Medulla oblongata (tissue), 1 donor: ENCODE data around the gene PCARE.
"Not testable (repeated sequence)": the region's sequence is repeated elsewhere in the genome, so short reads cannot be mapped to it uniquely, and the experiment has no call there.

ENCODE experiments used
- DNase-seq: peaks from one replicate; pipeline ENCODE4 v3.0.0-alpha.2; 2015; ENCODE audit errors: extremely low spot score

The PCARE gene

DNA sequence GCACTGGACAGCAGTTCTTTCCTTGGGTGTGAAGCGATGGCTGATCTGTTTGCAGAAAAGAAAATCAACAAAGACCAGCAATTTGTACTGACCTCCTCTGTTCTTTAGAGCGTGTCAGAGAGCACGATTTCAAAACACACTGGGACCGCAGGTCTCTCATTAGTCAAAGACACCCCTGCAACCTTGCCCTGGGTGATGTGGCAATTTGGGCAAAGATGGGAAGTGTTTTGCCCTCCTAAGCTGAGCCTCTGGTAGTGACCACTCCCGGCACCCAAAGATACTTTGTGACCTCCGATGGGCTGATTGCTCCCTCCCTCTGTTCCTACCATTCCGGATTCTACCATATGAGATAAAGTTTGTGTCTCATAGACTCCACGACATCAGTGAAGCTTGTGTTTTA, 22.6 kb upstream of the PCARE start:
- DNase-seq: no peak

DNA sequence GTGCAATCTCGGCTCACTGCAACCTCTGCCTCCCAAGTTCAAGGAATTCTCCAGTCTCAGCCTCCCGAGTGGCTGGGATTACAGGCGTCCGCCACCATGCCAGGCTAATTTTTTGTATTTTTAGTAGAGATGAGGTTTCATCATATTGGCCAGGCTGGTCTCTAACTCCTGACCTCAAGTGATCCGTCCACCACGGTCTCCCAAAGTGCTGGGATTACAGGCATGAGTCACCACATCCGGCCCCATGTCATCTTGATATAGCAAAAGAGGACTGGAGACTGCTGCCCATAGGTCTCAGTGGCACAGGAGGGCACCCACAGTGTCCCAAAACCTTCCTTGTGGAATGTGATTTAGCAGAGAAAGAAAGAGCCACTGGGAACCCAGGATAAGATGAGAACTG, 16.0 kb upstream of the PCARE start:
- DNase-seq: not testable (repeated sequence)

DNA sequence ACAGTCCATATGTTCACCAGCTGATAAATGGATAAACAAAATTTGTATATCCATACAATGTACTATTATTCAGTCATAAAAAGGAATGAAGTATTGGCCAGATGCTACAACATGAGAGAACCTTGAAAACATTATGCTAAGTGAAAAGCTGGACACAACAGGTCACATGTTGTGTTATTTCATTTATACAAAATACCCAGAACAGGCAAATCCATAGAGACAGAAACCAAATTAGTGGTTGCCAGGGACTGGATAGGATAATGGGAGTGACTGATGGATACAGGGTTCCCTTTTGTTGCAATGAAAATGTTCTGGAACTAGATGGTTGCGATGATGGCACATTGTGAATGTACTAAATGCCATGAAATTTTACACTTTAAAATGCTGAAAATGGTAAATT, 10.2 kb upstream of the PCARE start:
- no peak for DNase-seq

DNA sequence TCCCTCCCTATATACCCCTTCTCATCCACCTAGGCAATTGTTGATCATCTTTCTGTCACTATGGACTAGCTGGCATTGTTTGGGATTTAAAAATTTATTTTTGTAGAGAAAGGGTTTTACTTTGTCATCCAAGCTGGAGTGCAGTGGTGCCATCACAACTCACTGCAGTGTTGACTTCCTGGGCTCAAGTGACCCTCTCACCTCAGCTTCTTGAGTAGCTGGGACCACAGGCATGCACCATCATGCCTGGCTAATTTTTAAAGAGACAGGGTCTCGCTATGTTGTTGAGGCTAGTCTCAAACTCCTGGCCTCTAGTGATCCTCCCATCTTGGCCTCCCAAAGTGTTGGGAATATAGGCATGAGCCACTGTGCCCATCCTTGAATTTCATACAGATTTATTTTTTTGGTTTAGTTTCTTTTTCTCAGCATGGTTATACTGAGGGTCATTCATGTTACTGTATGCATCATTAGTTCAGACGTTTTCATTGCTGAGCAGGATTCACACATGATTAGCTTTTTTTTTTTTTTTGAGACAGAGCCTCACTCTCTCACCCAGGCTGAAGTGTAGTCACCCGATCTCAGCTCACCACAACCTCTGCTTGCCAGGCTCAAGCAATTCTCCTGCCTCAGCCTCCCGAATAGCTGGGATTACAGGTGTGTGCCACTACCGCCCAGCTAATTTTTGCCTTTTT, 8.6 kb upstream of the PCARE start:
- no peak for DNase-seq

DNA sequence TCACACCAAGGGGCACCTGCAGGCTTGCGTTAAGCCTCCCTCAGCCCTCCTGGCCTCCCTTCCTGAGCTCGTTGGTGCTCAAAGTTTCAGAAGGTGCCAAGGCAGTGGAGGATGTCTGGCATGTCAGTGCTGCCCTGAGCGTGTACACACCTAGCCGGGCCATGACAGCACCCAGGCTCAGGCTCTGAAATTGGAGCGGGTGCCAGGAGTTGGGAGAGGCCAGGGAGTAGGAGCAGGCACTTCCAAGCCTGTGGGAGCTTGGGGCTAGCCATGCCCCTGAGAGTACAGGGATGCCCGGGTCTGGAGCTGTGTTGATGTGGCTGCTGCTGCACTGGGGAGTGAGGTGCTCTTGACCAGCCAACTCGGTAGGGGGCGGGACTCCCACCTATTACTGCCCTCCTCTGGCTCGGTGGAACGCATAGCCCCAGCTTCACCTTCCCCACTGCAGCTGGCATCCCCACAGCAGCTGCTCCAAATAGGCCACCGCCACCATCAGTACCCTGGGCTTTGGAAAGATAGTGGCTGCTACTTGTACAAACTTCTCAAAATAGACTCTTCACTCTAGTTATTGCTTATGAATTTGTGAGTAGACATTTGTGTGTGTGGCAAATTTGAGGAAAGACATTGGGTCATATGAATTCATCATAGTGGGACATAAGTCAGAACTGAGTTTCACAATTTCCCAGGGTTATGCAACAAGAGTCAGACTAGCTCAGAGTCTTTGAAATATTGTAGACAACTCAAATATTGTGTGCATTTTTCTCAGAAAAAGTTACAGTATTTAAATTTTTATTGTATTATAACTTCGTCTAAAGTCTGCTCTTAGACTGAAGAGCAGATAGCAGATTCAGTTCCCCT, 6.8 kb upstream of the PCARE start:
- no peak for DNase-seq

DNA sequence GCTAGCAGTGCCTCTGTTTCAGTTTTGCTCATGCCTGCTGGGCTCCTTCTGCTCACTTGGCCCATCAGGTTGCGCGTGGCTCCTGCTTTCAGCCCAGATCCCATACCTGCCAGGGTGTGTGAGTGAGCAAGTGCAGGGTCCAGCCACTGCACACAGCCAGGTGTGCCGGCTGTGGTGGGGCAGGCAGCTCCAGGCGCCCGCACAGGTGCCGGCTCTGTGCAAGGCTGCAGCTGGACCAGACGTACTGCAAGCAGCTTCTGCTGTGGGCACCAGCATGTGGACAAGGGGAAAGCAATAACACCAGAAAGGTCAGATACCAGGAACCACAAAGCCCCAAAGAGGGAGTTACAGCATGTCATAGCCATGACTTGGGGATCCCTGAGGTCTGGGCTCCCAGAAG, 5.6 kb upstream of the PCARE start:
- no peak for DNase-seq

DNA sequence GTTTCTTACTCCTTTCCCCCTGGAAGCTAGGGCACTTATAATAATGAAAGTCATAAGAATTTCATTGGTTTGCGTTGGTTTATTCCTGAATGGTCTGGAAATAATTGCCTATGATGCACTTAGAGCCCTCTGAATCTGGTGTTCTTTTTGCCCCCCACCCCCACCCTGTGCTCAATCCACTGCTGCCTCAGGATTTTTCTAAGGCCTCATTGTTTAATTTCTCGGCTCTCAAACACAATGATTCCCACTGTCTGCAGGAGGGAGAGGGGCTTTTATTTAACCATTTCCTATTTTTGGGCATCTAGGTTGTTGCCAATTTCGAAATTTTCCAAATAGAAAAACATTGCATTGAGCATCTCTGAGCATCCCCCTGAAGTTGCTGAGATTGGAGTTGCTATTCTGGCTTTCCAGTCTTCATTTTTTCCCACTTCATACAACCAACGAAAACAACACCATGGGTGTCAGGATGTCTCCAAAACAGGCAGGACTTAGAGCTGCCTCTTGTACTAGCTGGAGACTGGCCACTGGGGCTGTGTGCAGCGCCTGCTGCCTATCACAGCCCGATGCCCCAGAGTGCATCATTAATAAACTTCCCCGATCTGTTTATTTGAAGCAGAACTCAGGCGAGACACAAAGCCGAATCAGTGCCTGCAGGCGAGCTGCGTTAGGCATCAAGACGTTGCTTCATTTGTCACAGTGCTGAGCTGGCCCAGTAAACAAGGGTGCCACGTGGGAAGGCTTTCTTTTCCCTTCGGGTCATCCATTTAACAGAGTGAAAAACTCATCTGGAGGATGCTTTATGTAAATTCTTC, 1.8 kb upstream of the PCARE start:
- DNase-seq: peak; percentile 92

DNA sequence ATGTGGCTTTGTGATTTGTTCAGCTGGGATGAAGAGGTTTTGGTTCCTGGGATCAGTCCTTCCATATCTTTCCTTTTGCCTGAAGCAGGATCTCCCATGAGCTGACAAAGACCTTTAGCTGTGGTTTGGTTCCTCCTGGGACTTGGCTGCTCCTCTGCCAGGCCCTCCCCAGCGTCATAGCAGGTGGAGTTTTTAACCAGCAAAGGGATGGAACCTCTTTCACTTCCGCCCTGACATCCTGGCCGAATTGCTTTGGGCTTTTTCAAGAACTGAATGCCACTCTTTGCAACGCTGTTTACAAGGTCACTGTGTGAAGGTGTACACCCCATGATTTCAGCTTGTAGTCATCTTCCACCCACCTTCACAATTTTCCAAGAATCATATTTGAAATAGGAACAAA, 390 bp downstream of the PCARE start:
- no peak for DNase-seq

DNA sequence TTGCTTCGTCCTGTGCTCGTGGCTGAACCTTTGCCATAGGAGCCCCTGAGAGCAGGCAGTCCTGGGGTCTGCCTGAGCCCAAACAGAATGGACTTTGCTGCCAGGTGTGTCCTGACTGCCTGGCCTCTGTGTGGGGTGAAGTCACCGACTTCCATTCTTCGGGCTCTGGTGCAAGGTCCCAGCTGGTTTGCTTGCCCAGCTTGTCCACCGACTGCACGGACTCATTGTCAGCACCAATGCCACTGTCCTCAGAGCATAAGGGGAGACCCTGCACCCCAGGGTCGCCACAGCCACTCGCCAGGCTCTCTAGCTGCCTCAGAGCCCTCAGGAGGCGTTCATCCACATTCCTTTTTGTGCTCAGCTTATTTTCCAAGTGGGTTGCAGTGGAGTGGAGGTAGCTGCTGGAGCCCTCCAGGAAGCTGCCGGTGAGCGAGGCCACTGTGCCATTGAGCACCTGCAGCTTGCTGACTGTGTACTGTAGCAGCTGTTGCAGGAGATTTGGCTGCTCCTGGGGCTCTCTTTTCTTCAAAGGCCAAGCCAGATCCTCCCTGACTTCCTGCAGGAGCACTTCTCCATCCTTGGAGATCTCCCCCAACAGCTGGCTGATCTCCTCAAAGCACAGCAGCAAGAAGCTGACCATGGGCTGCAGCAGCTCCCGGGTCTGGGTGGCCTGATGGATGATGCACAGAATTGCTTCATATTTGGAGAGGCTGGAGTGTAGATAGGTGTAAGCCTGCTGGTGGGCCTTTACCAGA, 1.2 kb downstream of the PCARE start:
- no peak for DNase-seq

DNA sequence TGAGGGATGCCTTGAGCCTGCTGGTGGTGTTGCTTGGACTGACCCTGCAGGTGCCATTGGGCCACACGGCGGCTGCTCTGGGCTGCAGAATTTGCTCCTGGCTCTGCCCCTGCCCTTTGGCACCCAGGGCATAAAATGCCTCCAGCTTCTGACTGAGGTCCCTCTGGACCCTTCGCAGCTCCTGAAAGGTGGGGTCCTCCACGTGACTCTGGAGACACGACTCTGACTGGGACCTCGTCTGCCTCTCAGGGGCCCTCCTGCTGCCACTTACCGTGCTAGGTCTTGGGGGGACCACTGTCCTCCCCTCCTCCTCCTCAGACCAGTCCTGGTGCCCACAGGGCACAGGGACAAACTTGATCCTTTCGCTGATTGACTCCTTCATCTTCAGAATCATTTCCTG, 2.1 kb downstream of the PCARE start:
- DNase-seq: no peak

DNA sequence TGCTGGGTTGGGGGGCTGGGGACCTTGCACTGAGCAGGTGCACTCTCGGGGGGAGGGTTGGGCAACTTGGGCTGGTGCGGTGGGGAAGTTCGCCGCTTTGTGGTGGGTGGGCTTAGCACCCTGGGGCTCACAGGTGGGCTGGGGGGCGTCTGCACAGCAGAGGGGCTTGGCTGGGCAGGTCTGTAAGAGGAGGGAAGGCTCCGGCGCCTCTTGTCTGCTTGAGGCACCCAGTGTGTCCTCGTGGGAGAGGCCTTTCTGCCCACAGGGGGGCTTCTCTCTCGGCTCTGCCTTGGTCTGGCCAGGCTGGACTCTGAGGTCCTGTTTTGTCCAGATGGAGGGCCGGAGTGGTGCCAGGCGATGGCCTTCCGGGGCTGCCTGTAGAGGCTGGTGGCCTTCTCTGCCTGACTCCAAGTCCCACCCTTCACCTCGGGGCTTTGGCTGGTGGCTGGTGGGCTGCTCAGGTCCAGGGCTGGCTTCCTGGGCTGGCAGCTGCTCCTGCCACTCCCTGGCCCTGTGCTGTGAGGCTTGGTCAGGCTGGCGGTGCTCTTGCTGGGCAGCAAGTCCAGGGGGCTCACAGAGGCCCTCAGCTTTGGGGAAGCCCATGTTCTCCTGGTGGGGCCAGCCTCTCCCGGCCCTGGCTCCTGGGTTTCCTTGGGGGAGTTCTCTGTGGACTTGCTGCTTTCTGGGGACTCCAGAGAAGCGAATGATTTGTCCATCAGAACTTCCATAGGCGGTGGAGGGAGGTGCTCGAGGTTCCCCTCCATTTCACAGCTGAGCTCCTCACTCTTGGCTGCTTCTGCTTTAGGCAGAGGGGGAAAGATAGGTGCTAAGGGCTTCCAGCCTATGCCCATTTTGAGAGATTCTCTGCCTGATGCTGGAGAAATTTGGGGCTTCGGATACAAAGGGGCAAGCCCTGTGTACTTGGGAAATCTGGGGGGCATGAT, 3.0 kb downstream of the PCARE start:
- DNase-seq: no peak

DNA sequence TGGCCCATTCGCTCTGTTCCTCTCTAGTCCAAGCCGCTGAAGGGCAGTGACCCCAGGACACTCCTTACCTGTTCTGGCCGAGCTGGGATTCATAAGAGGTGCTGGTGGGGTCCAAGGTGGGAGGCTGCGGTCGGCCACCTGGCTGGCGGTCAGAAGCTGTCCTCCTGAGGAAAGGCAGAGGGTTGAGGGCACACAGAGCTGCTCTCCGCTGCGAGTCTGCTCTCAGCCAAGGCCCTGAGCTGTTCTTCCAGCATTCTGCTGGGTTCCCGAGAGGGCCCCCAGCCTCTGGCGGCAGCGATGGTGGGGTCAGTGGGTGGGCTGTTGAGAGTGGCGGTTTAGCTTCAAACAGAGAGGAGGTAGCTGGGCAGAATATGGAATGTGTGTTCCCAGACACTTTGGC, 3.8 kb downstream of the PCARE start:
- DNase-seq: no peak

DNA sequence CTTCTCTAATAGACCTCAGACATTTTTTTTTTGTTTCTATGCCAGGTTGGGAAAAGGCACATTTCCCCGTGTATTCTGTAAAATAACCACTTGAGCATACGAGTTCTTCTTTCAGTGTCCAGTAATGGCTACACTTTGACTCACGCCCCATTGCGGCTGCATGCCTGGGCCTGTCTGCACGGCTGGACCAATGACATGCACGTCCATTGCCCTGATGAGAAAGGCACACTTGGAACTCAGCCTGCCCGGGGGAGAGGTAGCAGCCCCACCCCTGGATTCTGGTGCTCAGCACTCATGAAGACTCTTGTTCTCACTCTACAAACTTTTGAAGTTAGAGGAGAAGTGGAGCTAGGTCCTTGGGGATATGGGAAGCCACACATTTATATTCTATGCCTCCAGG, 5.8 kb downstream of the PCARE start:
- DNase-seq: no peak

DNA sequence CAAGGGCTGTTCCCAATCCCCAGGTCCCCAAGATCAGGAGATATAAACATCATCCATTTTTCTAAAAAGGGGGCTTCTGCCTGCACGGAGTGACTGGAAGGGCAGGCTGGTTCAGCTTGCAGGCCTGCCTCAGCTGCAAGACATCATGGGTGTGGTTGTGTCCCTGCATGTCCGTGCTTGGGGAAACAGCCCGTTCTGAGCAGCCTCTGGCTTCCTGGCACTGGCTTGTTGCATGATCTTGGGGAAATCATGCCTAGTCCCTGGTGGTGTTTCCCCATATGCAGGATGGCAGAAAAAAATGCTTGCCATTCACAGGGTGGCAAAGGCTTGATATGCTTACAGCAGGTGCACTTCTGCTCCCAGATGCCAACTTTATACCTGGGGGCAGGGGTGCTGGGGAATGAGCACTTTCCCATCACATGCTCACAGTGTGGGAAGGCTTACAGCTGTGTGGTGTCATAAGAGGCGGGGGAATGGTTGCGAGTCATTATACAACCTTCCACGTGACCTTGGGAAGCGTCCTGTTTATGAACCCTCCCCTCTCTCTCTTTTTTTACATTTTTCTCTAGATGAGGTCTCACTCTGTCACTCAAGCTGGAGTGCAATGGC, 7.2 kb downstream of the PCARE start:
- no peak for DNase-seq

DNA sequence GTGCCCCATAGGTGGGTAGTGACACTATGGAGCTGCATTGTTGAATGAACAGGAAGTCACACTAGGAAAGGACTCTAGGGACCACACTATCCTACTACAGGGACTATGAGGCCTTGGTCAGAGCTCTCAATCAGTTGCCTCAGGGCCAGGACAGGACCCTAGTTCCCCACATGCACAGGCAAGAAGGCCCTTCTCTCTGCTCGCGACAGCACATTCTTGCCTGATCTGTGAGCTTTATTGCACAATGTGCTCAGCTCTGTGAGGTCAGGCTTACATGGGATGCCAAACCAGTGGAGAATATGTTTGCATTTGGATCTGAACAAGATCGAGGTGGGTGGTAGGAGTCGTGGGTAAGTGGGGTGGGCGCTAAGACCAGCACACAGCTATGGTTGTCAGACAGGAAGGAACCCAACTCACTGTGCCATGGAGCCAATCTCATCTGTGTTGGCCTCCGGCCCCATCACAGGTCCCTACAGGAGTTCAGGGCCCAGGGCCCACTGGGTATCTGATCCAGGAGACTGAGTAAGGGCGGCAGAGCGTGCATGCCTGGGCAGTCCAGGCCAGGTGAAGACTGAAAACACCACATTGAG, 8.0 kb downstream of the PCARE start:
- no peak for DNase-seq

DNA sequence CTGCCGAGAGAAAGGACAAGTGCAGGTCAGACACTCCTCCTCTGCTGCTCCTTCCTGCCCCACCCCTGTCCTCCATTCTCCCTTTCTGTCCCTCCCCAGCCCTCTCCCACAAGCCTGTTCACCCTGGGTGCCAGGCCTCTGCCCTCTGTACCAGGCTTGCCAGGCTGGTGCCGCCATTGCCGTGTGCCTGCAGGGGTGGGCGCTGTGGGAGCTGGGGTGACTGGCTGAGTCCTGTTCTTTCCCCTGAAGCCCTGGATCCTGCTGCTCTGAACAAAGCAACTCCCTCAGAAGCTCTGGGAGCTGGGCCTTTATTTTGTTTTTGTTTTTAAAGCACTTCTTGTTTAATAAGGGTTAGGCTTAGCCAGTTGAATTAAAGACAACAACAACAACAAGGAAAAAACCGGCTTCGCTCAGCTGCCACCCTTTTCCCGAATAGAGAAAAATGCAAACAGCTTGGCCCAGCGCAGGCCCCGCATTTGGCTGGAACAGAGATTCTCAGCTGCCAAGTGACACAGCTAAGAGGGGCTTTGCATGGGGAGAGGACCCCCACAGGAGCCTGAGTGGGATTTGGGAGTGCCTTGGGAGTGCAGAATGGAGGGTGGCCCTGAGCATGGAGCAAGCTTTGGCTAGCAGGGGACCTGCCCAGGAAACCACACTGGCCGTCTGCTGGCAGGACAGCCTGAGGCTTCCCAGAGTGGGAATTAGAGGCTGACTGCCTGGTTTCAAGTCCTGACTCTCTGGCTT, 9.1 kb downstream of the PCARE start:
- peak; percentile 81 for DNase-seq

DNA sequence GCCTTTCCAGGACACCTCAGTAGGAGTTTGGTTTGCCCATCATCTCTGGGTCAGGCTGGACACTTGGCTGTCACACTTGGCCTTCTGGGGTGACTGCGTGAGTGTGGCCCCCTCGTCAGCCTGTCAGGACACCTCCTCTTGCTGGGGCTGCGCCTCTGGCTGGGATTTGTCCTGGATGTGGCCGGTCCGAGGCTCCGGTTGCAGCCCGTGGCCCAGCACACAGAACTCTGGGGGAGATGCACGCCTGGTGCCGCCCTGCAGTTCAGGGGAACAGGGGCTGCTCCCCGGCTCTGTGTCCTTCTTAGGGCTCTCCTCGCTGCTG, 9.6 kb downstream of the PCARE start:
- no peak for DNase-seq

DNA sequence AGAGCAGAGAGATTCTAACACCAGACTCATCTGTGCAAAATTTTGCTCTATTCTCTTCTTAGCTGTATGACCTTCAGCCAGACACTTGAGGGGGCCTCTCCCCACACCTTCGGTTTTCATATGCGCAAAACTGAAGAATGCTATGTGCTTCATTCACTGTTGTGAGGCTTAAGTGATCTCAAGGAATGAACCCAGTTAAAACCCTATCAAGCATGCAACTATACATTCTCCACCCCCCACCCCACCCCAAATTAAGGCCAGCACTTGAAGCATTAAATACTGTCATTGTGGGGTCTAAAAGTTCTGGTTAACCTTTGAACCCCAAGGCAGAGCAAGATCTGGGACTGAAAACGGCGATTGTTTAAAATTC, 10.0 kb downstream of the PCARE start:
- no peak for DNase-seq

DNA sequence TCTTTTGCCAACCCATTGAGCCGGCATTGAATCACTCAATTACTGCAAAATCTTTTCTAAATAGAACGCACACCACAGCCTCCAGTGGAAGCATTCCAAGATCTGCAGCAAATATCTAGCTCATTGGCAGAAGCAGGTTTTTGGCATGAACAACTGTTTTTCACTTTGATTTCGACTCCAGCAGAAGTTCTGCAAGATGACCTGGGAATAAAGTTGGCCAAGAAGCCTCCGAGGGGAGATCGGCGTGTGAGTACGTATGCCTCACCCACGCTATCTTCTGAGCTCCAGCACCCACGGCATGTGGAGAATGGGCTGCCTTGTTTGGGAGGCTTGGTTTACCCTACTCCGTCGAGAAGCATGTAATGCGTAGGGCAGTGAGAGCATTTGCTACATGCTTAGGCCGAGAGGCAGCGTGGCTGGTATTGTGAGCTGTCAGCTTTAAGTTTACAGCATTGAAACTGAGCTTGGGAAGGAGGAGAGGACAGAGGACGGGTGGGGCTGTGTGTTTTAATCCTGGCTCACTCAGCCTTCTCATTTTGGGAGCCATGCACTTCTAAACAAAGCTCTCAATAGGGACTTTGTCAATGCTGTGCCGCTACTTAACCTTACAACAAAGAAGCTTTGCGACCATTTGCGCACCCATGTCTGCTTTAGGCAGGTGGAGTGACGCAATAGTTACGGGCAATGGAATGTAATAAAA, 10.5 kb downstream of the PCARE start:
- DNase-seq: peak; percentile 50
